ENCODE measurements around the gene CEP164.
"Not testable (repeated sequence)": the region's sequence is repeated elsewhere in the genome, so short reads cannot be mapped to it uniquely, and the experiment has no call there.

CEP164 gene

DNA sequence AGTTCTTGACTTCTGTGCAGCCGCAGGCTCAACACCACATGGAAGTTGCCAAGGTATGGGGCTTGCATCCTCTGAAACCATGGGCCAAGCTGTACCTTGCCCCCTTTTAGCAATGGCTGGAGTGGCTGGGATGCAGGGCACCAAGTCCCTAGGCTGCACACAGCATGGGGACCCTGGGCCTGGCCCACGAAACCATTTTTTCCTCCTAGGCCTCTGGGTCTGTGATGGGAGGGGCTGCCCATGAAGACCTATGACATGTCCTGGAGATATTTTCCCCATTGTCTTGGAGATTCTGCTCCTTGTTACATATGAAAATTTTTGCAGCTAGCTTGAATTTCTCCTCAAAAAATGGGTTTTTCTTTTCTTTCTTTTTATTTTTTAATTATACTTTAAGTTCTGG is 71.0 kb downstream of the CEP164 start:
- H2BK15ac ChIP-seq (ENCODE audit: low read length); H3K23ac ChIP-seq (ENCODE audit: low read depth, low read length, poor library complexity); H3K27ac ChIP-seq (replicated peaks; ENCODE audit: low read length); H3K4me2 ChIP-seq (ENCODE audit: insufficient read depth, low read length, poor library complexity, severe bottlenecking); H2AFZ ChIP-seq (ENCODE audit: low read length); H2AK5ac ChIP-seq (ENCODE audit: low read depth, low read length); H3K79me1 ChIP-seq (ENCODE audit: low read depth, low read length); H3K9ac ChIP-seq (ENCODE audit: low read depth, low read length, poor library complexity); H4K8ac ChIP-seq (ENCODE audit: low read depth, low read length); H3K14ac ChIP-seq (ENCODE audit: low read length); H4K91ac ChIP-seq (ENCODE audit: low read depth, low read length, poor library complexity); H3K27me3 ChIP-seq (ENCODE audit: control insufficient read depth in 3 of 3, insufficient read depth in 3 of 3, low read depth in 1 of 3, low read length in 3 of 3); DNase-seq (ENCODE audit: low spot score); H3K4me1 ChIP-seq (ENCODE audit: control insufficient read depth in 2 of 2, insufficient read depth in 1 of 2, low read depth in 1 of 2, low read length in 2 of 2); H3K4me3 ChIP-seq (ENCODE audit: low read length in 2 of 2); H3K18ac ChIP-seq (ENCODE audit: low read length); H2BK12ac ChIP-seq (ENCODE audit: low read length); H2BK5ac ChIP-seq (ENCODE audit: low read length); H2BK120ac ChIP-seq (ENCODE audit: low read depth, low read length); H3K4ac ChIP-seq (ENCODE audit: low read length): not testable (repeated sequence)
- Histone ChIP-seq H3K36me3 (replicated peaks in 1 of 2; ENCODE audit: control insufficient read depth in 2 of 2, insufficient read depth in 2 of 2, low read length in 2 of 2) (peaks cover 12 to 56% of the 10 kb centered on the region in 2 donors), H3K9me3 (replicated peaks in 1 of 2; ENCODE audit: control insufficient read depth in 2 of 2, insufficient read depth in 1 of 2, low read depth in 1 of 2, low read length in 2 of 2) (peaks cover 4 to 23% of the 10 kb centered on the region in 2 donors)
- no CpG with 5 or more reads among the region's 2 CpGs for WGBS, 2 donors (ENCODE audit: extremely low coverage in 2 of 2, insufficient read length in 2 of 2, insufficient replicate concordance in 1 of 2)

DNA sequence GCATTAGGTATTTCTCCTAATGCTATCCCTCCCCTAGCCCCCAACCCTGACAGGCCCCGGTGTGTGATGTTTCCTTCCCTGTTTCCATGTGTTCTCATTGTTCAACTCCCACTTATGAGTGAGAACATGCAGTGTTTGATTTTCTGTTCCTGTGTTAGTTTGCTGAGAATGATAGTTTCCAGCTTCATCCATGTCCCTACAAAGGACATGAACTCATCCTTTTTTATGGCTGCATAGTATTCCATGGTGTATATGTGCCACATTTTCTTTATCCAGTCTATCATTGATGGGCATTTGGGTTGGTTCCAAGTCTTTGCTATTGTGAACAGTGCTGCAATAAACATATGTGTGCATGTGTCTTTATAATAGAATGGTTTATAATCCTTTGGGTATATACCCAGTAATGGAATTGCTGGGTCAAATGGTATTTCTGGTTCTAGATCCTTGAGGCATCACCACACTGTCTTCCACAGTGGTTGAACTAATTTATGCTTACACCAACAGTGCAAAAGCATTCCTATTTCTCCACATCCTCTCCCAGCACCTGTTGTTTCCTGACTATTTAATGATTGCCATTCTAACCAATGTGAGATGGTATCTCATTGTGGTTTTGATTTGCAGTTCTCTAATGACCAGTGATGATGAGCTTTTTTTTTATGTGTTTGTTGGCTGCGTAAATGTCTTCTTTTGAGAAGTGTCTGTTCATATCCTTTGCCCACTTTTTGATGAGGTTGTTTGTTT is 71.6 kb downstream of the CEP164 start:
- not testable (repeated sequence) for H2BK5ac ChIP-seq (ENCODE audit: low read length); H2BK120ac ChIP-seq (ENCODE audit: low read depth, low read length); H4K8ac ChIP-seq (ENCODE audit: low read depth, low read length); H3K79me1 ChIP-seq (ENCODE audit: low read depth, low read length); H3K14ac ChIP-seq (ENCODE audit: low read length); DNase-seq (ENCODE audit: low spot score); H2BK12ac ChIP-seq (ENCODE audit: low read length); H3K4ac ChIP-seq (ENCODE audit: low read length); H3K4me2 ChIP-seq (ENCODE audit: insufficient read depth, low read length, poor library complexity, severe bottlenecking); H3K18ac ChIP-seq (ENCODE audit: low read length); H4K91ac ChIP-seq (ENCODE audit: low read depth, low read length, poor library complexity); H3K4me3 ChIP-seq (ENCODE audit: low read length in 2 of 2); H2BK15ac ChIP-seq (ENCODE audit: low read length); H3K27ac ChIP-seq (replicated peaks; ENCODE audit: low read length); H3K27me3 ChIP-seq (ENCODE audit: control insufficient read depth in 3 of 3, insufficient read depth in 3 of 3, low read depth in 1 of 3, low read length in 3 of 3); H3K4me1 ChIP-seq (ENCODE audit: control insufficient read depth in 2 of 2, insufficient read depth in 1 of 2, low read depth in 1 of 2, low read length in 2 of 2); H2AFZ ChIP-seq (ENCODE audit: low read length); H2AK5ac ChIP-seq (ENCODE audit: low read depth, low read length); H3K9ac ChIP-seq (ENCODE audit: low read depth, low read length, poor library complexity); H3K23ac ChIP-seq (ENCODE audit: low read depth, low read length, poor library complexity)
- H3K36me3 ChIP-seq (replicated peaks in 1 of 2; ENCODE audit: control insufficient read depth in 2 of 2, insufficient read depth in 2 of 2, low read length in 2 of 2): peaks cover 11 to 49% of the 10 kb centered on the region in 2 donors
- H3K9me3 ChIP-seq (replicated peaks in 1 of 2; ENCODE audit: control insufficient read depth in 2 of 2, insufficient read depth in 1 of 2, low read depth in 1 of 2, low read length in 2 of 2): peaks cover 4 to 23% of the 10 kb centered on the region in 2 donors
- WGBS, 2 donors (ENCODE audit: extremely low coverage in 2 of 2, insufficient read length in 2 of 2, insufficient replicate concordance in 1 of 2): no CpG with 5 or more reads among the region's 2 CpGs

DNA sequence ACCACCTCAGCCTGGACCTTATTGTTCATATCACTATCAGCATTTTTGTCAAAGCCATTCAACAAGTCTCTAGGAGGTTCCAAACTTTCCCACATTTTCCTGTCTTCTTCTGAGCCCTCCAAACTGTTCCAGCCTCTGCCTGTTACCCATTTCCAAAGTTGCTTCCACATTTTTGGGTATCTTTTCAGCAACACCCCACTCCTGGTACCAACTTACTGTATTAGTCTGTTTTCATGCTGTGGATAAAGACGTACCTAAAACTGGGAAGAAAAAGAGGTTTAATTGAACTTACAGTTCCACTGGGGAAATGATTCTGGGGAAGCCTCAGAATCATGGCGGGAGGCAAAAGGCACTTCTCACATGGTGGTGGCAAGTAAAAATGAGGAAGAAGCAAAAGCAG is 78.2 kb downstream of the CEP164 start:
- H3K4me3 ChIP-seq (ENCODE audit: low read length in 2 of 2): not testable (repeated sequence)
- no CpG with 5 or more reads among the region's 2 CpGs for WGBS, 2 donors (ENCODE audit: extremely low coverage in 2 of 2, insufficient read length in 2 of 2, insufficient replicate concordance in 1 of 2)
- peaks cover 20 to 56% of the 10 kb centered on the region in 2 donors for H3K36me3 ChIP-seq (replicated peaks in 1 of 2; ENCODE audit: control insufficient read depth in 2 of 2, insufficient read depth in 2 of 2, low read length in 2 of 2)

DNA sequence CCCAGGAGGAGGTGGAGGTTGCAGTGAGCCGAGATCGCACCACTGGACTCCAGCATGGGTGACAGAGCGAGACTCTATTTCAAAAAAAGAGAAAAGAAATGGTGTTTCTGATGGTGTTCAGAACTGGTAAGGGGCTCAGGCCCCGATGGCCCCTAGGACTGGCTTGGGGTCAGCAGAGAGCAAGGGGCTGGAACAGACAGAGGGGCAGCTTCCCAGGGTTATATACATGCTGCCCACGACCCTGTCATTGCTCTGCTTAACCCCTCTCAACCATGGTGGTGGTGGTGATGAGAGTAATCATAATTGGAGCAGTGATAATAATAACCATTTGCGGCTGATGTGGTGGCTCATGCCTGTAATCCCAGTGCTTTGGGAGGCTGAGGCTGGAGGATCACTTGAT is 79.4 kb downstream of the CEP164 start:
- no peak overlapping the region for H4K91ac ChIP-seq (ENCODE audit: low read depth, low read length, poor library complexity)
- H3K36me3 ChIP-seq (replicated peaks in 1 of 2; ENCODE audit: control insufficient read depth in 2 of 2, insufficient read depth in 2 of 2, low read length in 2 of 2): peaks cover 20 to 60% of the 10 kb centered on the region in 2 donors
- no peak overlapping the region for H3K18ac ChIP-seq (ENCODE audit: low read length)
- H3K27me3 ChIP-seq (ENCODE audit: control insufficient read depth in 3 of 3, insufficient read depth in 3 of 3, low read depth in 1 of 3, low read length in 3 of 3): no peaks in the 10 kb centered on the region
- no peaks in the 10 kb centered on the region for H3K79me1 ChIP-seq (ENCODE audit: low read depth, low read length)
- no peak overlapping the region for H2BK12ac ChIP-seq (ENCODE audit: low read length)
- no peak overlapping the region for H2BK5ac ChIP-seq (ENCODE audit: low read length)
- WGBS, 2 donors (ENCODE audit: extremely low coverage in 2 of 2, insufficient read length in 2 of 2, insufficient replicate concordance in 1 of 2): no CpG with 5 or more reads among the region's 6 CpGs
- peaks cover 2 to 11% of the 10 kb centered on the region in 2 donors for H3K9me3 ChIP-seq (replicated peaks in 1 of 2; ENCODE audit: control insufficient read depth in 2 of 2, insufficient read depth in 1 of 2, low read depth in 1 of 2, low read length in 2 of 2)
- no peak overlapping the region for H4K8ac ChIP-seq (ENCODE audit: low read depth, low read length)
- H3K4me3 ChIP-seq (ENCODE audit: low read length in 2 of 2): no peak overlapping the region
- no peak overlapping the region for H2BK15ac ChIP-seq (ENCODE audit: low read length)
- H3K9ac ChIP-seq (ENCODE audit: low read depth, low read length, poor library complexity): no peak overlapping the region
- no peak for DNase-seq (ENCODE audit: low spot score)
- no peak overlapping the region for H2AFZ ChIP-seq (ENCODE audit: low read length)
- H3K4me2 ChIP-seq (ENCODE audit: insufficient read depth, low read length, poor library complexity, severe bottlenecking): no peak overlapping the region
- no peak overlapping the region for H2BK120ac ChIP-seq (ENCODE audit: low read depth, low read length)
- H3K27ac ChIP-seq (replicated peaks; ENCODE audit: low read length): no peak overlapping the region
- no peak overlapping the region for H3K14ac ChIP-seq (ENCODE audit: low read length)
- H2AK5ac ChIP-seq (ENCODE audit: low read depth, low read length): no peak overlapping the region
- H3K4ac ChIP-seq (ENCODE audit: low read length): no peak overlapping the region
- peaks cover 0 to 2% of the 10 kb centered on the region in 2 donors for H3K4me1 ChIP-seq (ENCODE audit: control insufficient read depth in 2 of 2, insufficient read depth in 1 of 2, low read depth in 1 of 2, low read length in 2 of 2)
- H3K23ac ChIP-seq (ENCODE audit: low read depth, low read length, poor library complexity): no peak overlapping the region

More for the DNA sequence above, 78.2 kb downstream of the CEP164 start:
- H2BK5ac ChIP-seq (ENCODE audit: low read length); H3K4ac ChIP-seq (ENCODE audit: low read length); H3K14ac ChIP-seq (ENCODE audit: low read length); H3K27ac ChIP-seq (replicated peaks; ENCODE audit: low read length); H2BK12ac ChIP-seq (ENCODE audit: low read length); H3K4me1 ChIP-seq (ENCODE audit: control insufficient read depth in 2 of 2, insufficient read depth in 1 of 2, low read depth in 1 of 2, low read length in 2 of 2); H4K8ac ChIP-seq (ENCODE audit: low read depth, low read length); H3K27me3 ChIP-seq (ENCODE audit: control insufficient read depth in 3 of 3, insufficient read depth in 3 of 3, low read depth in 1 of 3, low read length in 3 of 3); H2AFZ ChIP-seq (ENCODE audit: low read length); H2BK15ac ChIP-seq (ENCODE audit: low read length); H3K4me2 ChIP-seq (ENCODE audit: insufficient read depth, low read length, poor library complexity, severe bottlenecking); H3K18ac ChIP-seq (ENCODE audit: low read length); H2AK5ac ChIP-seq (ENCODE audit: low read depth, low read length); DNase-seq (ENCODE audit: low spot score); H3K9ac ChIP-seq (ENCODE audit: low read depth, low read length, poor library complexity); H3K79me1 ChIP-seq (ENCODE audit: low read depth, low read length); H2BK120ac ChIP-seq (ENCODE audit: low read depth, low read length); H4K91ac ChIP-seq (ENCODE audit: low read depth, low read length, poor library complexity); H3K23ac ChIP-seq (ENCODE audit: low read depth, low read length, poor library complexity): not testable (repeated sequence)
- H3K9me3 ChIP-seq (replicated peaks in 1 of 2; ENCODE audit: control insufficient read depth in 2 of 2, insufficient read depth in 1 of 2, low read depth in 1 of 2, low read length in 2 of 2): peaks cover 2 to 11% of the 10 kb centered on the region in 2 donors
